Measurements from ENCODE around the gene SH3BGRL3. TPM values are rescaled to one million over a fixed set of nuclear protein-coding genes. Genes with fewer than 3 reads are reported as not detected.
"Not testable (repeated sequence)": the region's sequence is repeated elsewhere in the genome, so short reads cannot be mapped to it uniquely, and the experiment has no call there.

SH3BGRL3 gene
- total RNA-seq, 1 experiment from 2014 or later: 133 TPM

GRCh38 chr1:26306290-26307229, 26.7 kb downstream of the SH3BGRL3 start, which contains the start of gene UBXN11:
TSS of gene UBXN11 (minus strand) at chr1:26306636. CDS start at chr1:26302883, 3,753 bp downstream.
- ChIA-PET POLR2A (interaction anchor here (0.8 to 3.2 kb wide), 9 partner anchors 8 to 128 kb away, joined by 3 to 15 read pairs (median 4); partner anchors contain the start of gene SH3BGRL3), CTCF (interaction anchor here (0.8 to 2.0 kb wide), 7 partner anchors 14 to 111 kb away, joined by 3 to 12 read pairs (median 5); partner anchors contain the start of gene CEP85)
- no peaks in the 10 kb centered on the region for H3K27me3 Mint-ChIP-seq (ENCODE audit: insufficient read depth, unreplicated experiment)
- no TSS peak for BruUV-seq (replicated peaks)
- H3K4me1 Mint-ChIP-seq (ENCODE audit: insufficient read depth, unreplicated experiment): peaks cover 11% of the 10 kb centered on the region
- no peak for TF ChIP-seq CTCF (IDR thresholded peaks at IDR 0.05; ENCODE audit: unreplicated experiment)
- peaks cover 6% of the 10 kb centered on the region for H3K36me3 Mint-ChIP-seq (ENCODE audit: insufficient read depth, unreplicated experiment)
- intact Hi-C loops (cut with micrococcal nuclease): loop anchor here (2.0 kb wide), 1 partner anchor 28 kb away; no protein-coding TSS in a partner anchor
- H3K4me3 Mint-ChIP-seq (ENCODE audit: unreplicated experiment): peak within 1 kb of the TSS; percentile 92
- H3K27ac Mint-ChIP-seq (ENCODE audit: low read depth, unreplicated experiment): peak within 1 kb of the TSS; percentile 97
- H3K9me3 Mint-ChIP-seq (ENCODE audit: unreplicated experiment): no peaks in the 10 kb centered on the region
- peak; percentile 98 for DNase-seq (ENCODE audit: unreplicated experiment)

- H3K9me3 Mint-ChIP-seq (ENCODE audit: unreplicated experiment): no peaks in the 10 kb centered on the region
- no peak overlapping the region for H3K27ac Mint-ChIP-seq (ENCODE audit: low read depth, unreplicated experiment)
- no peaks in the 10 kb centered on the region for H3K27me3 Mint-ChIP-seq (ENCODE audit: insufficient read depth, unreplicated experiment)
- TF ChIP-seq CTCF (IDR thresholded peaks at IDR 0.05; ENCODE audit: unreplicated experiment): no peak
- POLR2A ChIA-PET: interaction anchor here (0.8 to 3.2 kb wide), 7 partner anchors 8 to 72 kb away, joined by 3 to 15 read pairs (median 4); partner anchors contain the start of gene SH3BGRL3
- peaks cover 11% of the 10 kb centered on the region for H3K4me1 Mint-ChIP-seq (ENCODE audit: insufficient read depth, unreplicated experiment)
- H3K36me3 Mint-ChIP-seq (ENCODE audit: insufficient read depth, unreplicated experiment): peaks cover 6% of the 10 kb centered on the region
- BruUV-seq (replicated peaks): no TSS peak
- intact Hi-C loops (cut with micrococcal nuclease): loop anchor here (2.0 kb wide), 1 partner anchor 29 kb away; no protein-coding TSS in a partner anchor
- CTCF ChIA-PET: interaction anchor here (0.6 to 2.0 kb wide), 7 partner anchors 14 to 451 kb away, joined by 3 to 12 read pairs (median 6); no protein-coding TSS in a partner anchor
- no peak for DNase-seq (ENCODE audit: unreplicated experiment)
- H3K4me3 Mint-ChIP-seq (ENCODE audit: unreplicated experiment): no peak overlapping the region
These were observed 27.5 kb downstream of the SH3BGRL3 start for GRCh38 chr1:26307363-26307781.

- not testable (repeated sequence) for H3K27ac Mint-ChIP-seq (ENCODE audit: low read depth, unreplicated experiment); H3K9me3 Mint-ChIP-seq (ENCODE audit: unreplicated experiment); H3K36me3 Mint-ChIP-seq (ENCODE audit: insufficient read depth, unreplicated experiment); H3K27me3 Mint-ChIP-seq (ENCODE audit: insufficient read depth, unreplicated experiment); DNase-seq (ENCODE audit: unreplicated experiment); BruUV-seq (replicated peaks); H3K4me3 Mint-ChIP-seq (ENCODE audit: unreplicated experiment)
- POLR2A ChIA-PET: interaction anchor here (0.6 to 2.2 kb wide), 4 partner anchors 23 to 153 kb away, joined by 3 to 6 read pairs (median 4); no protein-coding TSS in a partner anchor
- CTCF ChIA-PET: interaction anchor here (0.6 to 2.0 kb wide), 9 partner anchors 13 to 450 kb away, joined by 3 to 12 read pairs (median 5); partner anchors contain the start of gene SH3BGRL3
- intact Hi-C loops (cut with micrococcal nuclease): loop anchor here (2.0 kb wide), 1 partner anchor 29 kb away; no protein-coding TSS in a partner anchor
- H3K4me1 Mint-ChIP-seq (ENCODE audit: insufficient read depth, unreplicated experiment): peaks cover 11% of the 10 kb centered on the region
These were observed 28.3 kb downstream of the SH3BGRL3 start for GRCh38 chr1:26307966-26308899.

- CTCF ChIA-PET: interaction anchor here (0.8 to 1.4 kb wide), 4 partner anchors 15 to 304 kb away, joined by 3 to 4 read pairs (median 4); partner anchors contain the start of gene CNKSR1
- no peak overlapping the region for H3K27ac Mint-ChIP-seq (ENCODE audit: low read depth, unreplicated experiment)
- no peaks in the 10 kb centered on the region for H3K36me3 Mint-ChIP-seq (ENCODE audit: insufficient read depth, unreplicated experiment)
- H3K9me3 Mint-ChIP-seq (ENCODE audit: unreplicated experiment): no peaks in the 10 kb centered on the region
- BruUV-seq (replicated peaks): no TSS peak
- TF ChIP-seq CTCF (IDR thresholded peaks at IDR 0.05; ENCODE audit: unreplicated experiment): no peak
- no peaks in the 10 kb centered on the region for H3K4me1 Mint-ChIP-seq (ENCODE audit: insufficient read depth, unreplicated experiment)
- DNase-seq (ENCODE audit: unreplicated experiment): no peak
- POLR2A ChIA-PET: interaction anchor here (1.0 kb wide), 1 partner anchor 7 kb away, joined by 4 read pairs; no protein-coding TSS in a partner anchor
- H3K4me3 Mint-ChIP-seq (ENCODE audit: unreplicated experiment): no peak overlapping the region
- no peaks in the 10 kb centered on the region for H3K27me3 Mint-ChIP-seq (ENCODE audit: insufficient read depth, unreplicated experiment)
- intact Hi-C loops (cut with micrococcal nuclease): no loop called here
These were observed 34.6 kb downstream of the SH3BGRL3 start for GRCh38 chr1:26314501-26314900.
